ENCODE data around the gene HS3ST5.

GRCh38 chr6:114167583-114168576 is 174.9 kb downstream of the HS3ST5 start:
- TF ChIP-seq CTCF (IDR thresholded peaks at IDR 0.05; ENCODE audit: extremely low read depth in 1 of 2, insufficient read depth in 1 of 2, low read depth in 1 of 2, low read length in 2 of 2) = no peak
- no peak for TF ChIP-seq POLR2A (IDR thresholded peaks at IDR 0.05; ENCODE audit: low read depth, low read length)
